ENCODE data around the gene FLOT1.

The FLOT1 gene

GRCh38 chr6:30747902-30748769 lies 5.6 kb upstream of the FLOT1 start:
- TF ChIP-seq ZFHX2 (tag by site-specific recombination; conservative IDR thresholded peaks at IDR 0.05), result peak; percentile 92
- peak; percentile 56; the same call in 1 of the 2 replicates for TF ChIP-seq ZNF26 (tag by site-specific recombination; IDR thresholded peaks at IDR 0.05)
- TF ChIP-seq EGR2 (tag by site-specific recombination; IDR thresholded peaks at IDR 0.05; ENCODE audit: low read depth), result peak; percentile 79; the same call in 1 of the 2 replicates
- no peak for TF ChIP-seq IKZF3 (tag by site-specific recombination; IDR thresholded peaks at IDR 0.05)
- TF ChIP-seq ZNF18 (tag by site-specific recombination; IDR thresholded peaks at IDR 0.05), result 0 out of 2 replicates have a peak, but pooled peaks have one; percentile 39
- ChIA-PET POLR2A (interaction anchor here (0.6 kb wide), 4 partner anchors 14 to 130 kb away, joined by 3 read pairs; no protein-coding TSS in a partner anchor), CTCF (interaction anchor here (0.6 to 2.2 kb wide), 4 partner anchors 17 to 612 kb away, joined by 3 to 15 read pairs (median 7); no protein-coding TSS in a partner anchor)
- peaks cover 17% of the 10 kb centered on the region for H3K4me1 ChIP-seq (ENCODE audit: control insufficient read depth, insufficient read depth, low read length)
- H3K9me3 ChIP-seq (ENCODE audit: control insufficient read depth, insufficient read depth, low read depth, low read length), result no peaks in the 10 kb centered on the region
- no peak overlapping the region for H3K4me3 ChIP-seq (ENCODE audit: low read depth, low read length)
- no peak overlapping the region for H3K27ac ChIP-seq (ENCODE audit: extremely low read depth, low read depth, low read length)
- no peaks in the 10 kb centered on the region for H3K36me3 ChIP-seq (ENCODE audit: control insufficient read depth in 2 of 2, insufficient read depth in 1 of 2, low read length in 2 of 2)

- ChIA-PET CTCF (interaction anchor here (0.6 to 2.2 kb wide), 7 partner anchors 10 to 613 kb away, joined by 3 to 15 read pairs (median 5); no protein-coding TSS in a partner anchor), POLR2A (interaction anchor here (0.6 to 2.0 kb wide), 4 partner anchors 33 to 134 kb away, joined by 3 to 4 read pairs (median 3); no protein-coding TSS in a partner anchor)
- no peak overlapping the region for H3K27ac ChIP-seq (ENCODE audit: extremely low read depth, low read depth, low read length)
- H3K4me1 ChIP-seq (ENCODE audit: control insufficient read depth, insufficient read depth, low read length), result peaks cover 9% of the 10 kb centered on the region
- H3K9me3 ChIP-seq (ENCODE audit: control insufficient read depth, insufficient read depth, low read depth, low read length), result no peaks in the 10 kb centered on the region
- H3K4me3 ChIP-seq (ENCODE audit: low read depth, low read length), result no peak overlapping the region
- TF ChIP-seq PRDM6 (tag by site-specific recombination; IDR thresholded peaks at IDR 0.05) (no peak), ZNF140 (tag by site-specific recombination; IDR thresholded peaks at IDR 0.05) (0 out of 2 replicates have a peak, but pooled peaks have one; percentile 3)
- no peaks in the 10 kb centered on the region for H3K36me3 ChIP-seq (ENCODE audit: control insufficient read depth in 2 of 2, insufficient read depth in 1 of 2, low read length in 2 of 2)
Measured at GRCh38 chr6:30747300-30747687, 4.8 kb upstream of the FLOT1 start.

GRCh38 chr6:30744054-30744805 lies 1.7 kb upstream of the FLOT1 start, which contains the start of gene IER3:
IER3 (minus strand) TSS chr6:30744547; CDS start chr6:30744518, 29 bp downstream.
- POLR2A ChIA-PET, result interaction anchor here (0.7 to 4.0 kb wide), 33 partner anchors 8 to 170 kb away, joined by 3 to 84 read pairs (median 4); partner anchors contain the start of genes DDR1, MDC1, PPP1R10 and TUBB
- H3K9me3 ChIP-seq (ENCODE audit: control insufficient read depth, insufficient read depth, low read depth, low read length), result no peaks in the 10 kb centered on the region
- H3K36me3 ChIP-seq (ENCODE audit: control insufficient read depth in 2 of 2, insufficient read depth in 1 of 2, low read length in 2 of 2), result peaks cover 16 to 23% of the 10 kb centered on the region in 2 experiments; a peak in 2 of 3 replicates
- peak within 1 kb of the TSS; percentile 67 for H3K4me3 ChIP-seq (ENCODE audit: low read depth, low read length)
- CTCF ChIA-PET, result interaction anchor here (0.5 to 2.5 kb wide), 9 partner anchors 19 to 346 kb away, joined by 3 to 9 read pairs (median 4); no protein-coding TSS in a partner anchor
- H3K4me1 ChIP-seq (ENCODE audit: control insufficient read depth, insufficient read depth, low read length), result 0 out of 2 replicates have a peak, but pooled peaks cover 2% of the 10 kb centered on the region
- peak within 1 kb of the TSS; percentile 94 for H3K27ac ChIP-seq (ENCODE audit: extremely low read depth, low read depth, low read length)
- no peak for TF ChIP-seq ATF2 (tag by site-specific recombination; IDR thresholded peaks at IDR 0.05; ENCODE audit: low read depth)
- peak; percentile 96 for TF ChIP-seq ZNF335 (tag by site-specific recombination; conservative IDR thresholded peaks at IDR 0.05)
- peak; percentile 56; the same call in 1 of the 2 replicates for TF ChIP-seq PBX3 (CRISPR knock-in tag; IDR thresholded peaks at IDR 0.05)
- TF ChIP-seq BCL11B (tag by site-specific recombination; IDR thresholded peaks at IDR 0.05; ENCODE audit: low read depth), result peak; percentile 81
- TF ChIP-seq ZFP3 (tag by site-specific recombination; IDR thresholded peaks at IDR 0.05; ENCODE audit: low read depth), result no peak
- TF ChIP-seq ZNF76 (tag by site-specific recombination; IDR thresholded peaks at IDR 0.05; ENCODE audit: borderline replicate concordance, low read depth), result peak; percentile 37; the same call in 1 of the 2 replicates
- no peak for TF ChIP-seq ZSCAN5A (tag by site-specific recombination; IDR thresholded peaks at IDR 0.05)
- 0 out of 2 replicates have a peak, but pooled peaks have one; percentile 8 for TF ChIP-seq FEZF1 (tag by site-specific recombination; IDR thresholded peaks at IDR 0.05)
- no peak for TF ChIP-seq ZNF202 (tag by site-specific recombination; IDR thresholded peaks at IDR 0.05; ENCODE audit: borderline replicate concordance)
- TF ChIP-seq SCRT2 (tag by site-specific recombination; IDR thresholded peaks at IDR 0.05), result no peak
